Ramos (cell line): ENCODE measurements around the gene NOL4L.

Source experiments
- in situ Hi-C: fragments of 300-500 bp; cut with MboI; formaldehyde crosslinking; loops from one replicate; pipeline ENCODE4 v1.14.3; 2022; ENCODE audit warnings: low sequenced_read_pairs; ENCODE audit not compliant: unreplicated experiment

Gene NOL4L, protein sequence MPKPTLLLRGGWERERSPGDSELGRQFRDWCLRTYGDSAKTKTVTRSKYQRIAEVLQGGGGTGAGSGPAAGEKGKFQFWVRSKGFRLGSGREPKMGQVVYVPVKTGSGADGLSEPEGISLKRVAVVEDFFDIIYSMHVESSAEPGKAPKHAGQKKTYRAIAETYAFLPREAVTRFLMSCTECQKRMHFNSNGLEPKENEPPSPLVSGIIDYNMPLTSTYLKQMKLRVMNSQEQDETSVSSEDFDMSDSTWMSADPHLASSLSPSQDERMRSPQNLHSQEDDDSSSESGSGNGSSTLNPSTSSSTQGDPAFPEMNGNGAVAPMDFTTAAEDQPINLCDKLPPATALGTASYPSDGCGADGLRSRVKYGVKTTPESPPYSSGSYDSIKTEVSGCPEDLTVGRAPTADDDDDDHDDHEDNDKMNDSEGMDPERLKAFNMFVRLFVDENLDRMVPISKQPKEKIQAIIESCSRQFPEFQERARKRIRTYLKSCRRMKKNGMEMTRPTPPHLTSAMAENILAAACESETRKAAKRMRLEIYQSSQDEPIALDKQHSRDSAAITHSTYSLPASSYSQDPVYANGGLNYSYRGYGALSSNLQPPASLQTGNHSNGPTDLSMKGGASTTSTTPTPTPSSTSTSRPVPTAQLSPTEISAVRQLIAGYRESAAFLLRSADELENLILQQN

DNA sequence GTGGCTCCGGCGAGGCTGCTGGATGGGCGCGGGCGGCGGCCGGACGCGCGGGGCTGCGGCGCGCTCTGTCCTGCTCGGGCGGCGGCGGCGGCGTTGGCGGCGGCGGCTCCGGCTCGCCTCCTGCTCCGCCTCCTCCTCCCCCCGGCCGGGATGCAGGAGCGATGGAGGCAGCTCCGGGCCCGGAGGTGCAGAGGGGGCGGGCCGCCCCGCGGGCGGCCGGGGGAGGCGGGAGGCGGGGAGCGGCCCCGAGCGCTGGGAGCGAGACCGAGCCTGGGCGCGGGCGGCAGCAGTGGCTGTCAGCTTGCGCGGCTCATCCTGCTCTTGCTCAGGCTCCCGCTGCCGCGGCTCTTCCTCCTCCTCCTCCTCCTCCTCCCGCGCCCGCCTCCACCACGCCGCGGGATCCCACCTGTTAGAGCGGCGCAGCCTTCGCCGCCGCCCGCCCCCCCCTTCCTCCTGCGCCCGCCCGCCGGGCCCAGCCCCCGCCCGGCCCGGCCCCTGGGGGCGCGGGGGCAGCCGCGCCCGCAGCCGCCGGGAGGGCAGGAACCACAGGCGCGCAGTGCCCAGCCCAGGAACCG is at the start of gene NOL4L:
Gene NOL4L, minus strand, starts transcription at position 323 of the 575 bp plus-strand sequence. CDS start 443 bp downstream, outside the sequence.
- in situ Hi-C loops = no loop called here

DNA sequence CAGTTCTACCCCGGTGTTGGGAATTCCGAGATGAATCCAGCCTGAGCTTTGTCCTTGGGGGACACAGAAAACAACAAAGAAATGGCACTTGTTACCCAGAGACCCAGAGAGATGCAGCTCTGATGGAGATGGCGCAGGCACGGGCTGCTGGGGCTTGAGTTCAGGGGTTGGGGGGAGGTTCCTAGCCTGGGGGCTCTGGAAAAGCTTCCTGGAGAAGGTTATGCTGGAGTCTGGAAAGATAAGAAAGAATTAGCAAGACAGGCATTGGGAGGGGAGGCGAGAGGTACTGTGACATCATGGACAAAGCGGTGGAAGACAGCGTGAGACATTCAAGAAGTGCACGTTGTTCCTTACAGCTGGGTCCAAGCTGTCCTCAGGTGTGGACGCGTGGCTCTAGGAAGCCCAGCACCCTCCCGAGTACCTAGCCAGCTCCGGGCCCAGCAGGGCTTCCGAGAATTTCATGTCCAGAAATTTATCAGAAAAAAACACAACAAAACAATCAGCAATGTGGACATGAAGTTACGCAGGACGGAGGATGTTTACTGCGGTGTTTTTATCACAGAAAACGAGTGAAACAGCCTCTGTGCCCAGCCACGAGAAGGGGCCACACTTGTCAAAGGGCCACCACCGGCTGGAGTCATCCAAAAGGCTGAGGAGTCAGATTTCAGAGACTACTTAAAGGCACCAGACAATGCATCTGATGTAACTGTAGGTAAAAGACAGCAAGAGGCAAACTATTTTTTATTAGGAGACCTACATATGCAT is 49.1 kb upstream of the NOL4L start:
- in situ Hi-C loops = no loop called here

DNA sequence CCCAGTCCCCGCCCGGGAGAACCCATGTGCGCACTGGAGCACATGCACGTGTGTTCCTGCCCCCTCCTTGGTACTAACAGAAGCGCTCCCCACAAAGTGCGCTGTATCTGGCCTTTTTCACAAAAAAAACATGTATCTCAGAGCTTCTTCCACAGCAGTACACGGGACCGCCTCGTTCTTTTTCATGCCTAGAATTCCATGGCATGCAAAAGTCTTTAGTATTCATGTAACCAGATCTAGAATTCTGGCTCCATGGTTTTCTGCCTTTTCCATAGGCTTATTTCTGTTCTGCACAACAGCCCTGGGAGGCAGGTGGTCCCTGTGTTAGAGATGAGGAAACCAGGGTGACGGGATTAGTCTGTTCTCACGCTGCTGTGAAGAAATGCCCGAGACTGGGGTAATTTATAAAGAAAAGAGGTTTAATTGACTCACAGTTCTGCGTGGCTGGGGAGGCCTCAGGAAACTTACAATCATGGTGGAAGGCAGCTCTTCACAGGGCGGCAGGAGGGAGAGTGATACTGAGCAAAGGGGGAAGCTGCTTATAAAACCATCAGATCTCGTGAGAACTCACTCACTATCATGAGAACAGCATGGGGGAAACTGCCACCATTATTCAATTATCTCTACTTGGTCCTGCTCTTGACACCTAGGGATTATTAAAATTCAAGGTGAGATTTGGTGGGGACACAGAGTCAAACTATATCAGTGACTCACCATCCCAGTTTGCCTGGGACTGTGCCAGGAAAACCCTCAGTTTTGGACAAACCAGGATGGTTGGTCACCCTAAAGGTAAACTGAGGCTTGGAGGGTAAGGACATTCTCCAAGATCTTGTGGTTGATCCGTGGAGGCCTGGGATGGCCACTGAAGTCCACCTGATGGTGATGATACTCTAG is 47.6 kb upstream of the NOL4L start:
- in situ Hi-C loops = no loop called here

DNA sequence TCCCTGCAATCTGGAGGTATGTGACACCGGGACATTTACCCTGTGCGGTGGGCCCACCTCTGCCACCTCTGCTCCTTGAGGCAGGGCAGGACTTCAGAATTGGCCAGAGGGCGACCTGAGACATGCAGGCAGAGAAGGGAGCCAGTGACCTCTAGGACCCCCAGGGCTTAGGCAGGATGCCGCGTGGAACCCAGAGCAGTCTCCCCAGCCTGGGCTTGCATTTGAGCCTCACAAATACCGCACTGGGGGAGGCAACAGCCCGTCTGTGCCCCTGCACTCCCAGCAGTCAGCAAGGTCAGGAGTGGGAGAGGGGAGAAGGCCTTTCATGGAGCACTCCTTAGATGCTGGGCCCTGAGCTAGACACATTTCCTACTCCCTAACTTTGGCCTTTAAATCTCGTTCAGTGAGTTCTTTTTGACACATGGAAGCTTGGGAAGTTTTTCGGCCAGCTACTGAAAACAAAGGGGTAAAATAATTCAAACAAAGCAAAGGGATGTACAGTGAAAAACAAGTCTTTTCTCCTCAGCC is 46.9 kb upstream of the NOL4L start:
- in situ Hi-C loops = no loop called here

DNA sequence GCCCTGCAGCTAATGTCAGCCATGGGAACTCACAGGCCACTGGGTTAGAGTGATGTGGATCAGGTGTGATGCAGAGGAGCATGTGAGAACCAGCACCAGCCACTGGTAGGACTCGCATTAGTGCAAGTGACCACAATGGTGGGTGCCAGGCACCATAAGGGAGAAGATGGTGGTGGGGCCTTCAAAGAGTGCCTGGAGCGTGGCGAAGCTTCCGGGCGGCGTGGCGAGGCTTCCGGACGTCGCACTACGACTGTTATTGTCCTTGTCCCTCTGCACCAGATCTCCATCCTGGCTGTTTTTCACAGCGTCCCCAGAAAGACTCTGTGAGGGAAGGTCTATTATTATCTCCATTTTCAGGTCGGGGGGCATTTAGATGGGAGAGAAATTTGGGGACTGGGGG is 44.7 kb upstream of the NOL4L start:
- in situ Hi-C loops = no loop called here

DNA sequence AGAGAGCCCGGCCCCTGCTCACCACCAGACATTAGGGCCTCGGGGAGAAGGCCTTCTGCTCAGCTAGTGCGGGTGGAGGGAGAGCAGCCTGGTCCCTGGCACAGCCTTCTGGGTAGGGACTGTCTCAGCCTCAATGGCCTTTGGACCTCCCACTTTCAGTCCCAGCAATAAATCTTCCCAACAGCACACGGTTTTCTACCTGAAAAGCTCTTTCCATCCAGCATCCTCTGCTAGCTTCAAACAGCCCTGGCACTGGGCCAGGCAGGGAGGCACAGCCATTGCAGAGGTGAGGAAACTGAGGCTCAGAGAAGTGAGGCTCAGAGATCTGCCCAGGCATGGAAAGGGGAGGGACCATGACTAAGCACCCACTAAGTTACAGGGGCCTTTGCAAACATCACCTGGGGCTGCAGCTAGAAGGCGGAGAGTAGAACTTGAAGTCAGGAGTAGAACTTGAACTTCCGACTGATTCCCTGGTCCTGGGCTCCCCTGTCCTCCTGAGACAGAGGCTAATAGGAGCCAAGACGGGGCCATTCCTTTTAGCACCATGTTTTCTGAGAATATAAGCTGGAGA is 43.9 kb upstream of the NOL4L start:
- in situ Hi-C loops = no loop called here

DNA sequence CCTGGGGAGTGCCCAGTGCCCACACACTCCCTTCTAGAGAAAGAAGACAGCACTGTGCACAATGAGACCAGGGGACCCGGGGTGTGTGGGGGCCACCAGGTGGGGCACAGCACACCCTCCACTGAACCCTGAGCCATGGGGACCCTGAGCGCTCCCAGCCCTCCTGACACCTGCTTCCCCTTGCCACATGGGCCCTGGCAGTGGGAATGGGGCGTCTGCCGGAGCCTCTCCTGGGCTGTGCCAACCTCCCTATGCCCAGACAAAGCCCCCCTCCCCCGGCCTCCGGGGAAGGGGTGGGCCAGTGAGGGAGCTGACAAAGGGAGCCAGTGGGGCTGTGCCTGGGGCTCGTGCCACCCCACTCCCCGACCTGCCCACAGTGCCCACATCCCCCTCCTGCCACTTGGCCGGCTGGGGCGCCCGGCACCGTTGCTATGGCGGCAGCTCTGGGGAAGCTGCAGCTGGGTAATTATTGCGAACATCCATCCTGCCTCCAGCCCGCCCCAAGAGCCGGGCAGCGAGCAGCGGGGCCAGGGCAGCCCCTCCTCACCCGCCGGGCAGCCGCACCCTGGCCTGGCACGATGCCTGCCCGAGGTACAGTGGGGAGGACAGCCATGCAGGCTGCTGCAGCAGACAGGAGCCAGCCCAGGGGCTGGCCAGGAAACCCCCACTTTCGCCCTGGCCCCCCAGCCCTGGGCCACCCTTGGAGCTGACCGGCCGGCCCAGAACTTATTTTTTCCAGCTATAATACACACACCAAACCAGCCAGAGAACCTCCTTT is 41.9 kb upstream of the NOL4L start:
- in situ Hi-C loops = no loop called here

DNA sequence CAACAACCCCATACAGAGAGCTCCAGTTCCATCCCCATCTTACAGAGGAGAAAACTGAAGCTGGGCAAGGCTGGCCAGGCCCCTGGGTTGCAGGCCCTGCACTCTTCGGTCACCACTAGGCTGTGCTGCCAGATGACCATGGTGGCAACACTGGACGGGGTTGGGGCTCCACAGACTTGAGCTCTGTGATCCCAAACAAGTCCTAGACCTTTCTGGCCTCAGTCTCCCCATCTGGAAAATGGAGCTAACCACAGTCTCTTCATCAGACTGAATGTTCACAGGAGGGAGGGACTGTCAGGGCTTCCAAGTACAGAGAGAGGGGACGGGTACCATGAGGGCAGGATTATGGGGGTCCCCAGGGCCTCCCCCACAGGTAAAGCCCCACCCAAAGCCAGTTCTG is 41.3 kb upstream of the NOL4L start:
- in situ Hi-C loops = no loop called here

DNA sequence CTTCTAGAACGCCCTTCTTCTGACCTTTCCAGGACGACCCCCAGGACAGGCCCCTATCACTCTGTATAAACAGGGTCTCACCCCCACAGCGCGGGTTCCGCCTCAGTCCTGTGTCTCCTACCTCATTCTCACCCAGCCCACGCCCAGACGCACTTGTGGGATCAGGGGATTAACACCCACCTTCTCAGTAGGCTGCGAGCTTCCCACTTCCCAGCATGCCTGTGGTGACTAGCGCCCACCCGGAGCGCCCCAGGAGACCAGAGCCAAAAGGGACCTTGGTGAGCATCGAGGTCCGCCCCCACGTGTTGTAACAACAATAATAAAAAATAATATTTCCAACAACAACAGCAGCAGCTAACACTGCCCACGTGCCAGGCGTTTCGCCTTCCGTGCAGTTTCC is 40.9 kb upstream of the NOL4L start:
- in situ Hi-C loops = no loop called here

DNA sequence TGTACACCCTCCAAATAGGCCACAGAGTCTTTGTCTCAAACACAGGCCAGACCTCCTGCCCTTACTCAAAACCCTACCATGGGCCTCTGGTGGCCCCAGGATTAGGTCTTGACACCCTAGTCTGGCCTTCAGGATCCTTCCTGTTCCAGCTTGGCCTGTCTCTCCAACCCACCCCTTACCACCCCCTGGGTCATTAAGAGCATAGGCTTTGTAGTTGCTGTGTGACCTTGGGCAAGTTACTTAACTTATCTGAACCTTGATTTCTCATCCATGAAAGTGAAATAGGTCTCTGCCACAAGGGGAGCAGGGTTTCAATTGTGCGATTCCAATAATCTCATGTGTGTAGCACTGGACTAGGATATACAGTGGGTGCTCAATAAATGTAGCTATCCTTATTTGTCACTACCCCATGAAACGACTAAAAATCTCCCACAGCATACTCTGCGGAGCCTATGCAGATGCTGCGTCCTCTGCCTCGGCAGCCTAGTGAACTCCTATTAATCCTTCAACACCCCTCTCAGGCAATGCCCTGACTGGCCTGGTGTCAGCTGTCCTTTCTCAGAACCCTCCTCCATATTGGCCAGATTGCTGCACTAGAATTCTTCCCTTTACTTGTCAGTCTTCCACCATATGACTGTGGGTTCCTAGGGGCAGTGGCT is 39.7 kb upstream of the NOL4L start:
- in situ Hi-C loops = no loop called here

DNA sequence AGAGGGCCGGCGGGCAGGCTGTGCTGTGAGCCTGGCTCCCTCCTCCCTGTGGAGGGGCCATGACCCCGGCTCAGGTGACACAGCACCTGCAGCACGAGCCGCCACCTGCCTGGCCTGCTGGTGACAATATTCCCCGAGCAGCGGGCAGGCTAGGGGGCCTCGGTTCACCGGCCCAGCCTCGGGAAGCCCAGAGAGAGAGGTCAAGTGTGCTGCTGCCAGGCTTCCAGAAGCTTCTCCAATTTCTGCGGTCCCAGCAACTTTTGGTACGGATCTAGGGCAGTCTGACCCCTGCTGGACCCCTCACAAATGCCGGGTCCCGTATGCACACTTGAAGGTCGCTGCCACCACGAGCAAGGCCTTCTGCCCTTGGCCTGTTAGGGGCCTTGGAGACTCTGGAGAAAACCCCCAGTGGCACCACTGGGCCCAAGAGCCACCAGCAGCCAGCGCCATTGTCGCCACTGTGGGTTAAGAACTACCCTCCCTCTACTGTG is 38.6 kb upstream of the NOL4L start:
- in situ Hi-C loops = no loop called here

DNA sequence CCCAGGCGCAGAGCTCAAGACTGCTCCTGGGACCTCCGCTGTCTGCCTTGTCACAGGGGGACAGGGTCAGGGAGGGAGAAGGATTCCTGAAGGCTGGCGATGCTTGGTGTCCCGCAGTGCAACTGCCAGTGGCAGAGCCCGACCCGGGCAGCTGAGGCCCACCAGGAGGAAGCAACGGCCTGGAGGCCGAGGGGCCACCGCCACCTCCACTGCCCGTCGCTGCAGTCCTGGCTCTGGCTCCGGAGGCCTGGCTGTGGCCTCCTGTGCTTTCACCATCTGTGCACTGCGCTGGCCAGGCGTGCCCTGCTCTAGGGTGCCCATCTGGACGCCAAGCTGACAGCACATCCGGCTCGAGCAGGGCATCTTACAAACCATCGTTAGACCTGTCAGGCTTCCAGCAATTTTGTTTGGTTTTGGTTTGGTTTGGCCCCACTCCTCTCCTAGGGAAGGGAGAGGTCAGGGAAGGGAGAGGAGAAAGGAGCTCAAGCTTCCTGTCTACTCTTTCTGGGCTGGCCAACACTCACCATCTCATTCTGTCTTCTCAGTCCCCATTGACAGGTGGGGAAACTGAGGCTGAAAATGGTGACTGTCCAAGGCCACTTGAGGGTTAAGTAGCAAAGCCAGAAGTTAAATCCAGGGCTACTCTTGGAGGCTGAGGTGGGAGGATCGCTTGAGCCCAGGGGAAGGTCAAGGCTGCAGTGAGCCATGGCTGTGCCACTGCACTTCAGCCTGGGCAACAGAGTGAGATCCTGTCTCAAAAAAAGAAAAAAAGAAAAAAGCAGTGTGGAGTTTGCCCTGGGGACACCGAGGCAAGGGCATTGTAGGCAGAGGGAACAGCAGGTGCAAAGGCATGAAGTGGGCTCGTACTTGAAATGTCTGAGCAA is 37.7 kb upstream of the NOL4L start:
- in situ Hi-C loops = no loop called here

DNA sequence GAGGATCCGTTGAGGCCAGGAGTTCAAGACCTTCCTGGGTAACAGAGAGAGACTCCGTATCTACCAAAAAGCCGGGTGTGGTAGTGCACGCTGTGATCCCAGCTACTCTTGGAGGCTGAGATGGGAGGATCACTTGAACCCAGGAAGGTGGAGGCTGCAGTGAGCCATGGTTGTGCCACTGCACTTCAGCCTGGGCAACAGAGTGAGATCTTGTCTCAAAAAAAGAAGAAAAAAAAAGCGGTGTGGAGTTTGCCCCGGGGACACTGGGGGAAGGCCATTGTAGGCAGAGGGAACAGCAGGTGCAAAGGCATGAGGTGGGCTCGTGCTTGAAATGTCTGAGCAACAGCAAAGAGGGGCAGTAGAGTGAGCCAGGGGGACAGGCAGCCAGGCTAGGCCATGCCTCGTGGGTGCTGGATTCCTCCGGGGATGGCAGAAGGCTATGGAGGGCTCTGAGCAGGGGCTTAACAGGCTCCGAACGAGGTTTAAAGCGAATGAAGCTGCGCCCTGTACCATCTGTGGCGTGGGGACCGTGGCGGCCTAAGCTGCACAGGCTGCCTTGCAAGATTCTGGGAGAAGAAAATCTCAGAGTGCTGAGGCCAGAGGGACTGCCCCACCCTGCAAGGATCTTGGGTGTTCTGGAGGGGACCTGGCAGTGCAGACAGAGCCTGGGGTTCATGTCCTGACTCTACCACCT is 36.9 kb upstream of the NOL4L start:
- in situ Hi-C loops = no loop called here

DNA sequence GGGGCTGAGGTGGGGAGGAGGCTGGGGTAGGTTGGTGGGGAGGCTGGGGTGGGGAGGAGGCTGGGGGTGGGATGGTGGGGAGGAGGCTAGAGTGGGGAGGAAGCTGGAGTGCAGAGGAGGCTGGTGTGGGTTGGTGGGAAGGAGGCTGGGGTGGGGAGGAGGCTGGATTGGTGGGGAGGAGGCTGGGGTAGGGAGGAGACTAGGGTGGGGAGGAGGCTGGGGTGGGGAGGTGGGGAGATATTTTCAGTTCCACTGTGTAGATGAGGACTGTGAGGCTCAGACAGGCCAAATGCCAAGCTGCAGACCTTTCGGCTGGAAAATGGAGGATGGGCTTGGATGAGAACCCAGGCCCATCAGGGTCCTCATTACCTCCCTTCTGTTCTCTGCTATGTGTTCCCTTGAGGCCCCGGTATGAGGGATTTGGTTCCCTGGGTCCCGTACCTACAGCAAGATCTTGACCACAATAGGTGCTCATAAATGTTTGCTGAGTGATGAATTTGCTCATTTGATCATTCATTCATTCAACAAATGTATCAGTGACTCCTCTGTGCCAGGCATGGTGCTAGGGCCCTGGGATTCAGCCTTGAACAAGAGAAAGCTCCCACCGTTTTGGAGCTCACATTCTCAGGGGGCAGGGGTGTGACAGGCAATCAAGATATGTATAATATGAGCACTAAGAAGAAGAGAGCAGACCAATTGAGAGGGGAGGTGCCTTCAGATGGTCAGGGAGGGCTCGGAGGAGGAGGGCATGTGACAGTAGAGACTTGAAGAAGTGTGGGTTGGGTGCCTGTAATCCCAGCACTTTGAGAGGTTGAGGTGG is 36.1 kb upstream of the NOL4L start:
- in situ Hi-C loops = no loop called here

DNA sequence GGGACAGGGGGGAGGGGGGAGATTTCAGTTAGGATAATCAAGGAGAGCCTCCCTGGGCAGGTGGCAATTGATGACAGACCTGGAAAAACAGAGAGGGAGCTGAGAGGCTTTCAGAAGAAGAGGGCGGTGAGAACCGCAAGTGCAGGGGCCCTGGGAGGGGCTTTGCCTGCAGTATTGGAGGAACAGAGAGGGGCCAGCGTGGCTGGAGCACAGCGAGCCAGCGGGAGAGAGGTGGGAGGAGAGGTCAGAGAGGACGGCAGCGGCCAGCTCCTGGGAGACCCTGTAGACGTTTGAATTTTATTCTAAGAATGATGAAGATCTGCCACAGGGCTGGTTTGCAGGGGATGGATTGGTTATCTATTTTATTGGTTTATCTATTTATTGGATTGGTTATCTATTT is 34.5 kb upstream of the NOL4L start:
- in situ Hi-C loops = no loop called here
